GM12878 (cell line): Measurements from ENCODE around the gene GARIN5A. TPM values are rescaled to one million over a fixed set of nuclear protein-coding genes. Genes with fewer than 3 reads are reported as not detected.
A peak's percentile ranks its signal among the peaks of the same experiment; 100 is the strongest.

Experiments
- ATAC-seq: fragments of 200-7000 bp; cut with Tn5 transposase; 3 replicates; pipeline ENCODE4 v1.9.1; 2020; ENCODE audit warnings: mild to moderate bottlenecking, moderate library complexity
- BruUV-seq: library from RNA; stranded (reverse); fragments of 400-500 nt; replicated peaks from 2 replicates; lab custom pipeline; 2021; lab: Mats Ljungman, UMichigan
- CTCF ChIA-PET: fragments of 300-600 bp; sonication (Branson Sonifier 250); formaldehyde crosslinking; extraction: SDS; loops from one replicate; lab custom pipeline; 2021; ENCODE audit warnings: inconsistent platforms; lab: Yijun Ruan, JAX
- POLR2A ChIA-PET: fragments of 350-600 bp; formaldehyde crosslinking; extraction: SDS; loops from one replicate; lab custom pipeline; 2021; ENCODE audit warnings: inconsistent platforms; lab: Charles Lee
- RAD21 ChIA-PET: fragments of 300-600 bp; sonication (Branson Sonifier 250); formaldehyde crosslinking; loops from one replicate; lab custom pipeline; 2023; ENCODE audit warnings: antibody characterized with exemption; ENCODE audit not compliant: unreplicated experiment; lab: Charles Lee
- SMC1A ChIA-PET: fragments of 300-600 bp; sonication (Branson Sonifier 250); formaldehyde crosslinking; loops from one replicate; lab custom pipeline; 2023; ENCODE audit not compliant: unreplicated experiment, uncharacterized antibody; lab: Charles Lee
- DNase-seq: peaks from one replicate; pipeline ENCODE4 v3.0.0-alpha.2; 2011; ENCODE audit warnings: low read depth, low spot score
- FAIRE-seq: peaks from 3 replicates; lab custom pipeline; 2011; peaks lifted over from hg19 to GRCh38; lab: Jason Lieb, UNC
- H2AFZ ChIP-seq: 2 replicates; pipeline ENCODE4 v1.6.0; 2011; ENCODE audit warnings: low read depth, low read length, control low read depth; ENCODE audit not compliant: control insufficient read depth
- H3K27ac ChIP-seq: 2 replicates; pipeline ENCODE4 v1.5.1; 2011; ENCODE audit warnings: control low read depth; ENCODE audit not compliant: control insufficient read depth, insufficient read depth
- H3K27me3 ChIP-seq, 2 experiments: replicated peaks in 1 of 2; 2 replicates each; pipeline versions ENCODE4 v1.6.0 to v1.6.1; 2011; ENCODE audit warnings: low read length in 1 of 2; ENCODE audit not compliant: control insufficient read depth in 2 of 2, insufficient read depth in 2 of 2
- H3K36me3 ChIP-seq, 2 experiments: 2 replicates each; pipeline ENCODE4 v1.5.1; 2011; ENCODE audit warnings: low read length in 1 of 2; ENCODE audit not compliant: control insufficient read depth in 2 of 2, insufficient read depth in 2 of 2
- H3K4me1 ChIP-seq: 2 replicates; pipeline ENCODE4 v1.6.1; 2011; ENCODE audit warnings: mild to moderate bottlenecking, low read length, moderate library complexity, mixed read lengths; ENCODE audit not compliant: control insufficient read depth, insufficient read depth
- H3K4me2 ChIP-seq: 2 replicates; pipeline ENCODE4 v1.6.0; 2011; ENCODE audit warnings: control low read depth; ENCODE audit not compliant: control insufficient read depth, insufficient read depth
- H3K4me3 ChIP-seq: fragments of 200-600 bp; sonication (generic); 2 replicates; pipeline ENCODE4 v1.5.1; 2016
- H3K79me2 ChIP-seq: 2 replicates; pipeline ENCODE4 v1.6.0; 2011; ENCODE audit warnings: low read length; ENCODE audit not compliant: control insufficient read depth, insufficient read depth
- H3K9ac ChIP-seq: 2 replicates; pipeline ENCODE4 v1.8.0; 2011; ENCODE audit warnings: low read length, control low read depth, mixed read lengths; ENCODE audit not compliant: control insufficient read depth, insufficient read depth
- H3K9me3 ChIP-seq: replicated peaks from 3 replicates; pipeline ENCODE4 v1.5.1; 2011; ENCODE audit warnings: mild to moderate bottlenecking, low read length; ENCODE audit not compliant: control insufficient read depth, insufficient read depth
- H4K20me1 ChIP-seq: 2 replicates; pipeline ENCODE4 v1.6.0; 2011; ENCODE audit not compliant: control insufficient read depth, insufficient read depth
- BHLHE40 ChIP-seq, 2 experiments: fragments of 450-650 bp in 1 of 2; IDR thresholded peaks; 2 replicates each; pipeline ENCODE4 v1.6.1; 2011 to 2017; ENCODE audit warnings: low read depth in 2 of 2, borderline replicate concordance in 1 of 2, improper control_type of control experiment in 1 of 2, low read length in 1 of 2, mild to moderate bottlenecking in 1 of 2
- CBFB ChIP-seq: IDR thresholded peaks from 2 replicates; pipeline ENCODE4 v1.6.1; 2016; ENCODE audit warnings: antibody characterized with exemption, low read depth
- CBX3 ChIP-seq: fragments of 200-600 bp; sonication (generic); IDR thresholded peaks from 2 replicates; pipeline ENCODE4 v1.6.1; 2016; ENCODE audit warnings: low read depth, borderline replicate concordance
- FOXK2 ChIP-seq: fragments of 450-650 bp; IDR thresholded peaks from 2 replicates; pipeline ENCODE4 v1.6.1; 2017; ENCODE audit warnings: mild to moderate bottlenecking, moderate library complexity
- GATAD2B ChIP-seq: fragments of 450-650 bp; conservative IDR thresholded peaks from 2 replicates; pipeline ENCODE4 v1.6.1; 2017; ENCODE audit warnings: low read depth, mild to moderate bottlenecking, moderate library complexity
- IKZF2 ChIP-seq, 2 experiments: fragments of 450-650 bp; IDR thresholded peaks; 2 replicates each; pipeline ENCODE4 v1.6.1; 2017; ENCODE audit warnings: mild to moderate bottlenecking in 2 of 2, moderate library complexity in 2 of 2
- NFXL1 ChIP-seq: fragments of 450-650 bp; IDR thresholded peaks from 2 replicates; pipeline ENCODE4 v1.6.1; 2017; ENCODE audit warnings: antibody characterized with exemption, mild to moderate bottlenecking, borderline replicate concordance
- NR2C1 ChIP-seq: fragments of 450-650 bp; IDR thresholded peaks from 2 replicates; pipeline ENCODE4 v1.6.1; 2017; ENCODE audit warnings: antibody characterized with exemption, mild to moderate bottlenecking, moderate library complexity
- NR2F1 ChIP-seq: fragments of 450-650 bp; conservative IDR thresholded peaks from 2 replicates; pipeline ENCODE4 v1.6.1; 2017; ENCODE audit warnings: mild to moderate bottlenecking
- PML ChIP-seq: IDR thresholded peaks from 2 replicates; pipeline ENCODE4 v1.6.1; 2012; ENCODE audit warnings: low read length, inconsistent platforms
- POLR2AphosphoS2 ChIP-seq: IDR thresholded peaks from 2 replicates; pipeline ENCODE4 v1.6.1; 2011; ENCODE audit warnings: low read depth, mild to moderate bottlenecking, low read length, improper control_type of control experiment, moderate library complexity
- POLR2AphosphoS5 ChIP-seq: IDR thresholded peaks from 2 replicates; pipeline ENCODE4 v1.6.1; 2011; ENCODE audit warnings: mild to moderate bottlenecking, low read length, inconsistent platforms
- SREBF1 ChIP-seq: IDR thresholded peaks from 2 replicates; pipeline ENCODE4 v1.6.1; 2012; ENCODE audit warnings: mild to moderate bottlenecking, low read length
- ZNF207 ChIP-seq: fragments of 450-650 bp; IDR thresholded peaks from 2 replicates; pipeline ENCODE4 v1.6.1; 2014; ENCODE audit warnings: antibody characterized with exemption, mild to moderate bottlenecking, borderline replicate concordance
- ZNF217 ChIP-seq: fragments of 450-650 bp; IDR thresholded peaks from 2 replicates; pipeline ENCODE4 v1.6.1; 2017; ENCODE audit warnings: antibody characterized with exemption, mild to moderate bottlenecking
- ZSCAN29 ChIP-seq: fragments of 450-650 bp; IDR thresholded peaks from 2 replicates; pipeline ENCODE4 v1.6.1; 2017; ENCODE audit warnings: mild to moderate bottlenecking, moderate library complexity
- WGBS: methylation state at CpG from one replicate; pipeline ENCODE4 v1.1.6; 2016; ENCODE audit warnings: low lambda C conversion rate; ENCODE audit not compliant: insufficient replicate concordance, insufficient coverage; ENCODE audit errors: missing lambda C conversion rate; 5-methylcytosine and 5-hydroxymethylcytosine counted together
- in situ Hi-C: fragments of 300-500 bp; cut with MboI; formaldehyde crosslinking; loops from 9 replicates; pipeline ENCODE4 v1.14.3; 2018; ENCODE audit warnings: mixed read lengths
- intact Hi-C: fragments of 100-400 bp; cut with micrococcal nuclease; formaldehyde crosslinking; loops from one replicate; pipeline ENCODE4 v1.14.2; 2022; ENCODE audit not compliant: unreplicated experiment
- polyA plus RNA-seq, 11 experiments: library from polyadenylated mRNA; depleted of rRNA in 4 of 11; unstranded in 6 of 11; stranded (reverse) in 5 of 11; fragments of >200 nt; fragmentation: Nextera tagmentation in 4 of 11; fragmentation: Illumina TruSeq in 1 of 11; extraction: Ambion mirVana in 4 of 11; extraction: Trizol in 1 of 11; gene quantifications; 1 replicate in 1 of 11; 2 replicates in 10 of 11; pipeline versions ENCODE4 v1.2.1 to v1.2.3, GENCODE V29; 2011 to 2016; ENCODE audit warnings: inconsistent platforms in 2 of 11, missing spikeins in 2 of 11, low read depth in 1 of 11
- total RNA-seq, 4 experiments: library from RNA; depleted of rRNA in 3 of 4; stranded (reverse); fragments of >200 nt in 3 of 4; fragmentation: Illumina TruSeq in 1 of 4; extraction: Trizol in 1 of 4; gene quantifications; 2 replicates each; pipeline versions ENCODE4 v1.2.1 to v1.2.3, GENCODE V29; 2013 to 2021
- TF ChIP-seq, protein P1 (sequence below): IDR thresholded peaks from 2 replicates; pipeline ENCODE4 v1.6.1; 2011; ENCODE audit warnings: mild to moderate bottlenecking, low read depth, low read length, moderate library complexity; ENCODE audit not compliant: insufficient replicate concordance
- TF ChIP-seq, protein P2 (sequence below): fragments of 150-350 bp; IDR thresholded peaks from 2 replicates; pipeline ENCODE4 v1.6.1; 2014; ENCODE audit warnings: mild to moderate bottlenecking, low read depth, low read length

GARIN5A gene
- total and polyA plus RNA-seq, 10 of the 15 experiments (the other 5 are each of a cell fraction or from before 2014, with no cell fraction given), result 0.18 to 1.2 (median 0.24) TPM; not detected in 6

DNA sequence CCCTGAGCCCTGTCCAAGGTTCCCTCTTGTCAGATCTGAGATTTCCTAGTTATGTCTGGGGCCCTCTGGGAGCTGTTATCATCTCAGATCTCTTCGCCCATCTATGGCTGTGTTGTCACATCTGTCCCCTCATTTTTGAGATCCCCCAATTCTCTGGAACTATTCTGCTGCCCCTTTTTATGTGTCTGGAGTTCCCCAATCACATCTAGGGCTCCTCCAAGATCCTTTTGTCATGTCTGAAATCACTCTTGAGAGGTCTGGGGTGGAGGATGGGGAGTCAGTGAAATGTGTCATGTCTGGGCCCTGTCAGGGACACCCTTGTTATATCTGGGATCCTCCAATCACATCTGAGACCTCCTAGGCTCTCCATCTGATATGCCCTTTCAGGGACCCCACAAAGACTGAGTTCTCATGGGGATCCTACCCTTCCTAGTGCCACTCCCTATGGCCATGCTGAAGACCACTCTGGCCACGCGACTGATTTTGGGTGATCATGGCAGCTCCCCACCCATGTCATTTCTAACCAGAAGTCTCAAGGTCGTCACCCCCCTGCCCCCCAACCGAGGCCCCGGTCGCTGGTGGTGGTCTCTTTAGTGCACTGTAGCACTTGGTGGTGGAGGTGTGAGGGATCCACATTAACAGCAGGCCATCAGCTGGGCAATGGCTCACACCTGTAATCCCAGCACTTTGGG lies 47.7 kb downstream of the GARIN5A start (continued):
- TF ChIP-seq, protein P1, sequence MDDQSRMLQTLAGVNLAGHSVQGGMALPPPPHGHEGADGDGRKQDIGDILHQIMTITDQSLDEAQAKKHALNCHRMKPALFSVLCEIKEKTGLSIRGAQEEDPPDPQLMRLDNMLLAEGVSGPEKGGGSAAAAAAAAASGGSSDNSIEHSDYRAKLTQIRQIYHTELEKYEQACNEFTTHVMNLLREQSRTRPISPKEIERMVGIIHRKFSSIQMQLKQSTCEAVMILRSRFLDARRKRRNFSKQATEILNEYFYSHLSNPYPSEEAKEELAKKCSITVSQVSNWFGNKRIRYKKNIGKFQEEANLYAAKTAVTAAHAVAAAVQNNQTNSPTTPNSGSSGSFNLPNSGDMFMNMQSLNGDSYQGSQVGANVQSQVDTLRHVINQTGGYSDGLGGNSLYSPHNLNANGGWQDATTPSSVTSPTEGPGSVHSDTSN, result no peak
- TF ChIP-seq PML (peak; percentile 25; the same call in 1 of the 2 replicates), NR2C1 (no peak)

- RAD21 ChIA-PET, result interaction anchor here (0.9 to 1.1 kb wide), 2 partner anchors 11 to 81 kb away, joined by 3 read pairs; no protein-coding TSS in a partner anchor
- peak; percentile 59 for TF ChIP-seq NR2F1
- 0 out of 2 replicates have a peak, but pooled peaks have one; percentile 14 for TF ChIP-seq POLR2AphosphoS2
- no peak for TF ChIP-seq CBFB
- TF ChIP-seq SREBF1, result no peak
- TF ChIP-seq NFXL1, result no peak
- 0 out of 2 replicates have a peak, but pooled peaks have one; percentile 34 for TF ChIP-seq POLR2AphosphoS5
- peak in 1 of 2 experiments; percentile 32; a peak in 1 of 4 replicates for TF ChIP-seq IKZF2 (IDR thresholded peaks at IDR 0.05)
- no peak for TF ChIP-seq ZNF207
- no peak for TF ChIP-seq FOXK2
- no peak for TF ChIP-seq ZSCAN29
- no peak for TF ChIP-seq ZNF217
- TF ChIP-seq GATAD2B, result no peak
- peak in 1 of 2 experiments; percentile 61; a peak in 2 of 4 replicates for TF ChIP-seq BHLHE40 (IDR thresholded peaks at IDR 0.05; ENCODE audit: borderline replicate concordance in 1 of 2, low read depth in 2 of 2, low read length in 1 of 2)
- TF ChIP-seq, protein P2, sequence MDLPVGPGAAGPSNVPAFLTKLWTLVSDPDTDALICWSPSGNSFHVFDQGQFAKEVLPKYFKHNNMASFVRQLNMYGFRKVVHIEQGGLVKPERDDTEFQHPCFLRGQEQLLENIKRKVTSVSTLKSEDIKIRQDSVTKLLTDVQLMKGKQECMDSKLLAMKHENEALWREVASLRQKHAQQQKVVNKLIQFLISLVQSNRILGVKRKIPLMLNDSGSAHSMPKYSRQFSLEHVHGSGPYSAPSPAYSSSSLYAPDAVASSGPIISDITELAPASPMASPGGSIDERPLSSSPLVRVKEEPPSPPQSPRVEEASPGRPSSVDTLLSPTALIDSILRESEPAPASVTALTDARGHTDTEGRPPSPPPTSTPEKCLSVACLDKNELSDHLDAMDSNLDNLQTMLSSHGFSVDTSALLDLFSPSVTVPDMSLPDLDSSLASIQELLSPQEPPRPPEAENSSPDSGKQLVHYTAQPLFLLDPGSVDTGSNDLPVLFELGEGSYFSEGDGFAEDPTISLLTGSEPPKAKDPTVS, result no peak
- TF ChIP-seq CBX3, result no peak
These were observed 48.6 kb downstream of the GARIN5A start for GRCh38 chr19:50427997-50428425.

More at GRCh38 chr19:50427997-50428425, 48.6 kb downstream of the GARIN5A start:
- POLR2A ChIA-PET, result interaction anchor here (4.2 kb wide), 1 partner anchor 10 kb away, joined by 26 read pairs; the partner anchor contains the start of gene SPIB
- no peak overlapping the region; the same call in 1 of the 2 replicates for H2AFZ ChIP-seq
- no peaks in the 10 kb centered on the region; the same call in 1 of the 2 replicates for H3K79me2 ChIP-seq
- peak overlapping the region; percentile 24; the same call in 1 of the 2 replicates for H3K27ac ChIP-seq
- peaks cover 50% of the 10 kb centered on the region for H3K4me1 ChIP-seq
- SMC1A ChIA-PET, result no interaction called here
- H3K4me3 ChIP-seq, result no peak overlapping the region
- WGBS, result 38% methylated on average over 31 of the region's 38 CpGs
- peak; percentile 20 for ATAC-seq
- H3K36me3 ChIP-seq, result peaks cover 9 to 10% of the 10 kb centered on the region in 2 experiments; a peak in 3 of 4 replicates
- FAIRE-seq, result no peak
- no peaks in the 10 kb centered on the region for H3K9me3 ChIP-seq
- CTCF ChIA-PET, result interaction anchor here (0.5 to 2.1 kb wide), 5 partner anchors 9 to 112 kb away, joined by 3 to 6 read pairs (median 3); partner anchors contain the start of gene SPIB
- H3K27me3 ChIP-seq, result no peaks in the 10 kb centered on the region
- DNase-seq, result no peak
- peaks cover 4% of the 10 kb centered on the region for H4K20me1 ChIP-seq
- in situ Hi-C loops (no loop called here), intact Hi-C loops (no loop called here)
- no peak overlapping the region for H3K9ac ChIP-seq
- H3K4me2 ChIP-seq, result peak overlapping the region; percentile 7
- BruUV-seq, result no TSS peak
